ENCODE results near the gene ITPR2. TPM values are rescaled to one million over a fixed set of nuclear protein-coding genes. Genes with fewer than 3 reads are reported as not detected.

The ITPR2 gene
- total and polyA plus RNA-seq, 4 donors, result 4.1 to 47.0 (median 26.5) TPM

- ATAC-seq (ENCODE audit: insufficient read depth, low FRiP score), result no peak
- Histone ChIP-seq H3K27me3 (ENCODE audit: control insufficient read depth in 3 of 3, insufficient read depth in 3 of 3, low read length in 2 of 3) (no peaks in the 10 kb centered on the region), H3K27ac (ENCODE audit: low read depth in 1 of 2, low read length in 1 of 2) (no peak overlapping the region), H3K36me3 (ENCODE audit: control insufficient read depth in 4 of 4, insufficient read depth in 4 of 4, low read length in 4 of 4) (no peaks in the 10 kb centered on the region), H3K4me3 (no peak overlapping the region), H3K9me3 (ENCODE audit: control insufficient read depth in 4 of 4, insufficient read depth in 3 of 4, low read length in 3 of 4) (no peaks in the 10 kb centered on the region), H3K4me1 (ENCODE audit: control insufficient read depth in 5 of 5, insufficient read depth in 5 of 5, low read length in 5 of 5) (peaks cover 0 to 6% (median 3%) of the 10 kb centered on the region in 5 donors), H3K9ac (ENCODE audit: insufficient read depth in 1 of 2, low read length in 2 of 2) (no peak overlapping the region)
- DNase-seq, result no peak
- TF ChIP-seq CTCF (IDR thresholded peaks at IDR 0.05; ENCODE audit: control extremely low read depth, extremely low read depth), result no peak
- WGBS, 2 donors, result 93 to 94% methylated on average over 5 of the region's 5 CpGs
Measured at GRCh38 chr12:26805401-26805971, 27.5 kb downstream of the ITPR2 start.

- no peaks in the 10 kb centered on the region for H3K36me3 ChIP-seq (ENCODE audit: control insufficient read depth in 4 of 4, insufficient read depth in 4 of 4, low read length in 4 of 4)
- no peak overlapping the region for H3K27ac ChIP-seq (ENCODE audit: low read depth in 1 of 2, low read length in 1 of 2)
- ATAC-seq (ENCODE audit: insufficient read depth, low FRiP score), result no peak
- no peak for TF ChIP-seq CTCF (IDR thresholded peaks at IDR 0.05; ENCODE audit: control extremely low read depth, extremely low read depth)
- 20 to 21% methylated on average over 2 of the region's 2 CpGs for WGBS, 2 donors
- peaks cover 0 to 4% (median 0%) of the 10 kb centered on the region in 5 donors for H3K4me1 ChIP-seq (ENCODE audit: control insufficient read depth in 5 of 5, insufficient read depth in 5 of 5, low read length in 5 of 5)
- no peak for DNase-seq
- no peaks in the 10 kb centered on the region for H3K9me3 ChIP-seq (ENCODE audit: control insufficient read depth in 4 of 4, insufficient read depth in 3 of 4, low read length in 3 of 4)
- no peak overlapping the region for H3K9ac ChIP-seq (ENCODE audit: insufficient read depth in 1 of 2, low read length in 2 of 2)
- no peak overlapping the region for H3K4me3 ChIP-seq
- peaks cover 0 to 4% (median 0%) of the 10 kb centered on the region in 3 donors for H3K27me3 ChIP-seq (ENCODE audit: control insufficient read depth in 3 of 3, insufficient read depth in 3 of 3, low read length in 2 of 3)
Measured at GRCh38 chr12:26803552-26803951, 29.4 kb downstream of the ITPR2 start.

GRCh38 chr12:26801486-26801885 lies 31.5 kb downstream of the ITPR2 start:
- Histone ChIP-seq H3K4me1 (ENCODE audit: control insufficient read depth in 5 of 5, insufficient read depth in 5 of 5, low read length in 5 of 5) (peaks cover 0 to 10% (median 0%) of the 10 kb centered on the region in 5 donors), H3K4me3 (no peak overlapping the region), H3K9me3 (ENCODE audit: control insufficient read depth in 4 of 4, insufficient read depth in 3 of 4, low read length in 3 of 4) (no peaks in the 10 kb centered on the region), H3K27ac (ENCODE audit: low read depth in 1 of 2, low read length in 1 of 2) (no peak overlapping the region), H3K9ac (ENCODE audit: insufficient read depth in 1 of 2, low read length in 2 of 2) (no peak overlapping the region), H3K36me3 (ENCODE audit: control insufficient read depth in 4 of 4, insufficient read depth in 4 of 4, low read length in 4 of 4) (no peaks in the 10 kb centered on the region), H3K27me3 (ENCODE audit: control insufficient read depth in 3 of 3, insufficient read depth in 3 of 3, low read length in 2 of 3) (peaks cover 0 to 4% (median 0%) of the 10 kb centered on the region in 3 donors)
- ATAC-seq (ENCODE audit: insufficient read depth, low FRiP score), result no peak
- TF ChIP-seq CTCF (IDR thresholded peaks at IDR 0.05; ENCODE audit: control extremely low read depth, extremely low read depth), result no peak
- WGBS, 2 donors, result 96 to 97% methylated on average over 1 of the region's 1 CpG
- DNase-seq, result no peak

GRCh38 chr12:26800858-26801257 lies 32.1 kb downstream of the ITPR2 start:
- DNase-seq (no peak), ATAC-seq (ENCODE audit: insufficient read depth, low FRiP score) (no peak)
- WGBS, 2 donors, result 95 to 96% methylated on average over 7 of the region's 7 CpGs
- Histone ChIP-seq H3K4me3 (no peak overlapping the region), H3K27ac (ENCODE audit: low read depth in 1 of 2, low read length in 1 of 2) (no peak overlapping the region), H3K36me3 (ENCODE audit: control insufficient read depth in 4 of 4, insufficient read depth in 4 of 4, low read length in 4 of 4) (no peaks in the 10 kb centered on the region), H3K27me3 (ENCODE audit: control insufficient read depth in 3 of 3, insufficient read depth in 3 of 3, low read length in 2 of 3) (peaks cover 0 to 4% (median 0%) of the 10 kb centered on the region in 3 donors), H3K9ac (ENCODE audit: insufficient read depth in 1 of 2, low read length in 2 of 2) (no peak overlapping the region), H3K4me1 (ENCODE audit: control insufficient read depth in 5 of 5, insufficient read depth in 5 of 5, low read length in 5 of 5) (peaks cover 0 to 10% (median 0%) of the 10 kb centered on the region in 5 donors), H3K9me3 (ENCODE audit: control insufficient read depth in 4 of 4, insufficient read depth in 3 of 4, low read length in 3 of 4) (no peaks in the 10 kb centered on the region)
- TF ChIP-seq CTCF (IDR thresholded peaks at IDR 0.05; ENCODE audit: control extremely low read depth, extremely low read depth), result no peak
